Cerebellar nuclear complex (tissue), 1 donor: ENCODE measurements around the gene CXCR2.
"Not testable (repeated sequence)": the region's sequence is repeated elsewhere in the genome, so short reads cannot be mapped to it uniquely, and the experiment has no call there.

ENCODE experiments used
- DNase-seq, 2 experiments: peaks; one replicate each; lab custom pipeline; 2025; lab: John Stamatoyannopoulos, UW

CXCR2 gene

DNA sequence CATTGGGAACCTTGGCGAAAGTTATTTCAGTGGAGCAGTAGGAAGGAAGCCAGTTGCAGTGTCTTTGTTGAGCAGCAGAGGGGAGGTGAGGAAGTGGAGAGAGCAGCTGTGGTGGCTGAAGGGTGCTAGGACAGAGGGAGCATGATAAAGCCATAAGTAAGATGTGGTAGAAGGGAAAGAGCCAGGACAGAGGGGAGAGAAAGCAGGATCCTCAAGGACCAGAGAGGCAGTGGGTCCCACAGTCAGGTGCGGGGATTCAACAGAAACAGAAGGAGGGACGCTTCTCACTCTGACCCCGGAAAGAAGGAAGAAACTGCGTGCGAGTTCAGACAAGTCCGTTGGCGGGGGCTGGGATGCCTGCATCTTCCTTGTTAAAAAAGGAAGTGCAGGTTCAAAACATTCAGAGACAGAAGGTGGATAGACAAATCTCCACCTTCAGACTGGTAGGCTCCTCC is at the start of gene CXCR2:
Gene CXCR2, plus strand, starts transcription at position 403 of the 455 bp plus-strand sequence. CDS start 8,774 bp downstream, outside the sequence.
- no peak for DNase-seq

DNA sequence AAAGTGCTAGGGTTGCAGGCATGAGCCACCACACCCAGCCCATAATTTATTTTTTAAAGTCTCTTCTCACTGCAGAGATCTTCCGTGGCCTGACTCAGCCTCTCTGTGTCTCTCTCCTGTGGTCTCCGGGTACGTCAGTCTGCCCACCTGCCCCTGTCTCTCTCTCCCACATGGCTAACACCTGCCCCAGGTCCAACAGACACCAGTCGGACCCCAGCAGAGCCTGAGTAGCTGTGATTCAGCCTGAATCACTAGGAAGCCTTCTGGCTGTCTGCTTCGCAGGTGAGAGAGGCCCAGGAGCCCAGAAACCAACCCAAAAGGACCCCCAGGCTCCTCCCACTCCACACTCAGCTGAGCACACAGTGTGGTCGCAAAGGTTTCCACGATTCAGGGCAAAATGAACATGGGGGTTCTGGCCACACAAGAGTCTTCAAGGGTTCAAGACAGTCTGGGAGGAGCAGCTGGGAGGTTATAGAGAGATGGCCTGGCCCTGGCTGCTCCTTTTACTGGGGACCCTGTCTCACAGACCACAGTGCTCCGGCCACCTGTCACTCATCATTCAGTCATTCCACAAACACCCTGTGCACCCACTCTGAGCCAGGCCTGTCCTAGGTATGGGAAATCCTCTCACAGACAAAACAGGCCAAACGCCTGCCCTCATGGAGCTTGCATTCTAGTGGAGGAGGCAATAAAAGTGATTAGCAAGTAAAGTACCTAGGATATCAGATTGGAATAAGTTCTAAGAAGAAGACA is 48.2 kb upstream of the CXCR2 start:
- no peak for DNase-seq

DNA sequence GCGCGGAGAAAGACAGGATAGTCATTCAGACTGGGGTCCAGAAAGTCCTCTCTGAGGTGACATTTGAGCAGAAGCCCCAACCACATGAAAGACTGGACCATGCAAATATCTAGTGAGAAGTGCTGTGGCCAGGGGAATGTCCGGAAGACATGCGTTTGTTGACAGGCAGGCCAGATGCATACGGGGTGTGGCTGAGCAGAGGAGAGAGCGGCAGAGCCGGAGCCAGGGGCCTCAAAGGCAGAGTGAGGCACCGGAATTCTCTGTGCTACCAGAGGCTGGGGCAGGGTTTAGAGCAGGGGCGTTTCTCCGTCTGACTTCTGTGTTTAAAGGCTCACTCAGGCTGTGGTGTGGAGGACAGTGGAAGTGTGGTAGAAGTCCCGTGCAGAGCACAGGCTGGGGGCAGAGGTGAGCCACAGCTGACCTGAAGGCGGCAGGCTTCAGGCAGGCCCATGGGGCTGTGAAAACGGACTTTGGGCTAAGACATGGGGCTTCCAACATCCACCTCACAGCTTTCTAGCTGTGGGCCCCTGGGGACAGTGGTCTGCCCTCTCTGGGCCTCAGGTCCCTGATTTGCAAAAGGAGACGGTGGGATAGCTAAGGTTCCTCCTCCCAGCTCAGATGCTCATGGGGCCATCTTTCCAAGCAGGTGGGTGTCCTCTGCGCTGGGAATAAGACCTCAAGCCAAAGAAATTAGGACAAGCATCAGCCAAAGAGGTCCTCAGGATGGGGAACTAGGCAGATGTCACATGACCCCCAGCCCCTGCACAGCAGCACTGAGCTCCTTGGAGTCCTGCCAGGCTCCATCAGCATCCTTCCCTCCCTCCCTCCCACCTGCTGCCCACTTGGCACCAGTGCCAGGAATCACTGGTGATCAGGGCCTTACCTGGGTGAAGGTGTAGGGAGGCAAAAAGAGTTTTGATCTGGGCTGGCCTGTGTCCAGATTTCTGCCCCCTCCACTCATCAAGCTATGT is 45.6 kb upstream of the CXCR2 start:
- DNase-seq = no peak

DNA sequence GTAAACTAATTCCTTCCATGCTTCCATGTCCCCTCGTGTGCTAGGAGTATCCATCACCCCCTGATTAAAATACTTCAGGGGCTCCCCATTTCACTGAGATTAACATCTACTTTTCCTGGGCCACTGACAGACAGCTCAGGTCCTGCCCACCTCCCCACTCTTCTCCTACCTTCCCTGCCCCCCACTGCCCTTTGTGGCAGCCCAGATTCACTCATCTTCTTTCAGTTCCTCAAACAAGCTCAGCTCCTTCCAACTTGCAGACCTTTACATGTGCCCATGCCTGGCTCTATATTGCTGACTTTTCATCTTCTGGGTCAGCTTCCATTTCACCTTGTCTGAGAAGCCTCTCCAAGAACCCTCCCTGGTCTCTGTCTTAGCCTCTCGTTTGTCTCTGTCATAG is 44.8 kb upstream of the CXCR2 start:
- no peak for DNase-seq

DNA sequence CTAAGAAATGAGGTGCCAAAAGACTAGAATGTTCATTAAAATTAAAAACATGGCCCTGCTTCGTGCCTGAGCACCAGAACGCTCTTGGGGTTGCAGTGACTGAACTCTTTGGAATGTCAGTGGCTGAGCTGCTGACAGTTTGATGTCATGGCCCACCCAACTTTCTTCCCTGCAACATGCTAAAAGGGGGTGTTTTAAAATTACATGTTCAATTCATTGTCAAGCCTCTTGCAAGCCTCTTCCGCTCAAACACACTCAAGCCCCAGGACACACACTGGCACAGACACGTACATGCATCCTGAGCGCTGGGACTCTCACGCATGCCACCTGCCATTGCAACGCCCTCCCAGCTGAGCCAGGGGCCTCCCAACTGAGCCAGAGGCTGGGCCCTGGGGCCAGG is 44.1 kb upstream of the CXCR2 start:
- no peak for DNase-seq

DNA sequence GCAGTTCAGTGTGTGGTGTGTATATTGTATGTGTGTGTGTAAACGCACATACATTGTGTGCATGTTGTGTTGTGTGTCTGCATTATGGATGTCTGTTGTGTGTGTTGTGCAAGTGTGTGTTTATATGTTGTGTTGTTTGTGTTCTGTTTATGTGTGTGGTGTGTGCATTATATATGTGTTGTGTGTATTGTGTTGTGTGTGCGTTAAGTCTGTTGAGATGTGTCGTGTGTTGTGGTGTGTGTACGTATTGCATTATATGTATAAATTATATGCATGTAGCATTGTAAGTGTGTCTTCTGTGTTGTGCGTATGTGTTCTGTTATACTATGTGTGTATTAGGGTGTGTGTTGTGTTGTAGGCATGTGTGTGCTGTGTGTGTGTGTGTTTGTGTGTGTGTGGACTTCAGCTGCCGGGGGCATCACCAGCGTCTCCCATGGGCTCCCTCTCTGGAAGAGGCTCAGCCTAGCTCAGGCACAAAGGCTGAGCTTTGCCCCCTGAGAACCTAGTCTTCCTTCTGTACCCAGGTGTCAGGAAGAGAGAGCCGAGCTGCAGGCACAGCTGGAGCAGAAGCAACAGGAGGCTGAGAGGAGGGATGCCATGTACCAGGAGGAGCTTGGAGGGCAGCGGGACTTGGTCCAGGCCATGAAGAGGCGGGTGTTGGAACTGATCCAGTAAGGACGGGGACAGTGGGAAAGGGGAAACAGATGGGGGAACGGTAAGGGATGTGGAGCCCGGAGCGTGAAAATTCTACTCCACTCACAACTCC is 43.1 kb upstream of the CXCR2 start:
- no peak for DNase-seq

DNA sequence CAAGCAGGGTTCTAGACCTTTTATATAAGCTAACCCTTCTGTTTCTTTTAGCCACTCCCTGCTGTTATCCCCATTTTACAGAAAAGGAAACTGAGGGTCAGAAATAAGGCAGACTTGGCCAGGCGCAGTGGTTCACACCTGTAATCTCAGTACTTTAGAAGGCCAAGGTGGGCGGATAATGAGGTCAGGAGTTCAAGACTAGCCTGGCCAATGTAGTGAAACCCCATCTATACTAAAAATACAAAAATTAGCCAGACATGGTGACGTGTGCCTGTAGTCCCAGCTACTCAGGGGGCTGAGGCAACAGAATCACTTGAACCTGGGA is 42.5 kb upstream of the CXCR2 start:
- DNase-seq = no peak

DNA sequence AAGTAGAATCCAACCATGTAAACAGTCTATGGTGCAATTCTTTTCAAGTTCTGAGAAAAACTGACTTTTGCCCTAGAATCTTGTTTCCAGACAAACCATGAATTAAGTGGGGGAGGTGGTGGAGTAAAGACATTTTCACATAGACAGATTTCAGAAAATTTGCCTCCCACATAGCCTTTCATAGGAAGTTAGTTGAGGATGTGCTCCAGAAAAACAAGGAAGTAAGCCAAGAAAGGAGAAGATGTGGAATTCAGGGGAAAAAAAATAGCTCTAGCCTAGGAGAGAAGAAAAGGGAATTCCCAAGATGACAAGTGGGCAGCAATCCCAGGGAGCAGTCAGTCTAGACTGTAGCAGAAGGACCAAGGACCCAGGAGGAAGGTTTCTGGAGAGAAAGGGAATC is 39.4 kb upstream of the CXCR2 start:
- no peak for DNase-seq

DNA sequence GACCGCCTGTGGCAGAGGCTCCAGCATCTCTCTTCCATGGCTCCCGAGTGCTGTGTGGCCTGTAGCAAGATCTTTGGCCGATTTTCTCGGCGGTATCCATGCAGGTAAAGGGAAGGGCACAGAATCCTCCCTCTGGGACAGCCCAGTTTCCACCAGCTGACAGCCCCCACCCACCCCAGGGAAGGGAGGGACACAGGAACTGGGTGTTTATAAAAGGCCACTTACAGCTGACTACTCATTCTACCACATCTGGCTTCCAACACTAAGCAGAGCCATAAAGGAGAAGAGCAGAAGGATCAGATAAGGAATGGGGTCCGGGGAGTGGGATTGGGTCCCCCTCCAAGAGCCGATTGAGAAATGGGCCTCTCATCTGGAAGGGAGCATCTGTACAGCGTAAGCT is 36.6 kb upstream of the CXCR2 start:
- DNase-seq = no peak

DNA sequence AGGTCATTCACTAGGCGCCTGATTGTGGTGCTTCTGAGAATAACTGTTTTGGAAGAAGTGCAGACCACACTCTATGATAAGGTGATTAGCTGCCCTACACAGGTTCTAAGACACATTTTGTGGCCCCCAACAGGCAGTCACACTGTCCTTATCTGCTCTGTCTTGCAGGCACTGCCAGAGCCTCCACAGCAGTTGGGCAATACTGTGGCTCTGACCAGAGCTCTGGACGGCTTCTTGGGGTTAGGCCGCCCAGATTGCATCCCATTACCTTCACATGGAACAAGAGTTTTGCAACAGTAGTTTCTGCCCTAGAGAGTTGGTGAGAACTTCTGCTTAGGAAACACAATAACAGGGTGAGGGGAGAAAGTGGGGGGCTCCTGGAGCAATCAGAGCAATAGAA is 34.1 kb upstream of the CXCR2 start:
- DNase-seq = no peak

DNA sequence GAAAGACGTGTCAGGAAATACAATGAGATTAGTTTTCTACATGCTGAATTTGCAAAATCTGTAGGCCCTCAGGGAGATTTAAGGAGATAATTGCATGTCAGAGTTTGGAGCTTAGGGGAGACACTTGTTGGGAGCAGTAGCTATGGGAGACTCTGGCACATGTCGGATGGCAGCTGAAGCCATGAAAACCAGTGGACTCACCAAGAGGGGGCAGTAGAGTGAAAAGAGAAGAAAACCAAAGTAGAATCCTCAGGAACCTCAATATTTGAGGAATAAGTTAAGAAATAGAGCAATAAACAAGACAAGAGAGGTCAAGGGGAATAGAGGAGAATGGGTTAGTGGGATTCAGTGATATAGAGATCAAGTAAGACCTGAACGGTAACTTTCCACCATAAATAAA is 31.9 kb upstream of the CXCR2 start:
- DNase-seq = no peak

DNA sequence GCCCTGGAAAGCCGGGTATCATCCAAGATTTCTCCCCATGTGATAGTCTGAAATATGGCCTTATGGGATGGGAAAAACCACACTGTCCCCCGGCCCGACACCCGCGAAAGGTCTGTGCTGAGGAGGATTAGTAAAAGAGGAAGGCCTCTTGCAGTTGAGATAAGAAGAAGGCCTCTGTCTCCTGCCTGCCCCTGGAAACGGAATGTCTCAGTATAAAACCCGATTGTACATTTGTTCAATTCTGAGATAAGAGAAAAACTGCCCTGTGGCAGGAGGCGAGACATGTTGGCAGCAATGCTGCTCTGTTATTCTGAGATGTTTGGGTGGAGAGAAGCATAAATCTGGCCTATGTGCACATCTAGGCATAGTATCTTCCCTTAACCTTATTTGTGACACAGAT is 30.0 kb upstream of the CXCR2 start:
- no peak for DNase-seq

DNA sequence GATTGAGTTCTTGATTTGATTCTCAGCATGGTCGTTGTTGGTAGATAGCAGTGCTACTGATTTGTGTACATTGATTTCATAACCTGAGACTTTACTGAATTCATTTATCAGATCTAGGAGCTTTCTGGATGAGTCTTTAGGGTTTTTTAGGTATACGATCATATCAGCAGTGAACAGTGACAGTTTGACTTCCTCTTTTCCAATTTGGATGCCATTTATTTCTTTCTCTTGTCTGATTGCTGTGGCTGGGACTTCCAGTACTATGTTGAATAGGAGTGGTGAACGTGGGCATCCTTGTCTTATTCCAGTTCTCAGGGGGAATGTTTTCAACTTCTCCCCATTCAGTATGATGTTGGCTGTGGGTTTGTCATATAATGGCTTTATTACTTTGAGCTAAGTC is 27.9 kb upstream of the CXCR2 start:
- no peak for DNase-seq

DNA sequence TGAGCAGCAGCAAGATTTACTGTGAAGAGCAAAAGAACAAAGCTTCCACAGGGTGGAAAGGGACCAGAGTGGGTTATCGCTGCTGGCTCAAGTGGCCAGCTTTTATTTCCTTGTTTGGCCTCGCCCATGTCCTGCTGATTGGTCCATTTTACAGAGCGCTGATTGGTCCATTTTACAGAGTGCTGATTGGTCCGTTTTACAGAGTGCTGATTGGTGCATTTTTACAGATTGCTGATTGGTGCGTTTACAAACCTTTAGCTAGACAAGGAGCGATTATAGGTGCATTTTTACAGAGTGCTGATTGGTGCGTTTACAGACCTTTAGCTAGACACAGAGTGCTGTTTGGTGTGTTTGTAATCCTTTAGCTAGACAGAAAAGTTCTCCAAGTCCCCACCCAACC is 17.0 kb upstream of the CXCR2 start:
- not testable (repeated sequence) for DNase-seq

DNA sequence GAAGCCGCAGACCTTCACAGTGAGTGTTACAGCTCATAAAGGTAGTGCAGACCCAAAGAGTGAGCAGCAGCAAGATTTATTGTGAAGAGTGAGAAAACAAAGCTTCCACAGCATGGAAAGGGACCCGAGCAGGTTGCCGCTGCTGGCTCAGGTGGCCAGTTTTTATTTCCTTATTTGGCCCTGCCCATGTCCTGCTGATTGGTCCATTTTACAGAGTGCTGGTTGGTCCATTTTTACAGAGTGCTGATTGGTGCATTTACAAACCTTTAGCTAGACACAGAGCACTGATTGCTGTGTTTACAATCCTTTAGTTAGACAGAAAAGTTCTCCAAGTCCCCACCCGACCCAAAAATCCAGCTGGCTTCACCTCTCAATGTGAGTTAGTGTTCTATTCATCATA is 4.0 kb upstream of the CXCR2 start:
- DNase-seq = not testable (repeated sequence)

DNA sequence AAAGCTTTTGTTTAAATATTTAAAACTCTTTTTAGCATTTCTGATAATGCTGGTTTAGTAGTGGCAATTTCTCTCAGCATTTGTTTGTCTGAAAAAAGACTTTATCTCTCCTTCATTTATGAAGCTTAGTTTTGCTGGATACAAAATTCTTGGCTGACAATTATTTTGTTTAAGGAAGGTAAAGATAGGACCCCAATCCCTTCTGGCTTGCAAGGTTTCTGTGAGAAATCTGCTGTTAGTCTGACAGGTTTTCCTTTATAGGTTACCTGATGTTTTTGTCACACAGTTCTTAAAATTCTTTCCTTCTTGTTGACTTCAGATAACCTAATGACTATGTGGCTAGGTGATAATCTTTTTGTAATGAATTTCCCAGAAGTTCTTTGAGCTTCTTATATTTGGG is 3.5 kb upstream of the CXCR2 start:
- not testable (repeated sequence) for DNase-seq

DNA sequence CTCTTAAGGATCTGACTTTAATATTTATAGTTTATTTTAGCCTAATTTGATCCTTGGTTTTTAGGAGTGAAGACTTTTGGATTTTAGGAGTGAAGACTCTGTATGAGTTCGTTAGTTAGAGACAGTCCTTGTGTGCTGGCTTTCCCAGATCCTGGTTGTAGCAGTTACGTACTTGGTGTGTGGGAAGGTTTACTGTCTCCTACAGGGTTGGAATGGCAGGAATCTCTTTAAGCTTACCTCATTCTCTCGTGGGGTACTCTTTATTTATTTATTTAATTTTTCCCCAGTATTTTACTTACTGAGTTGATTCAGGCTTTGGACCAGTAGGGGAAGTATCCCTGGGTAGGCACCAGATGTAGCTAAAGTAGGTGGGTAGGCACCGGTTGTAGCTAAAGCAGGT is 1.8 kb upstream of the CXCR2 start:
- no peak for DNase-seq

DNA sequence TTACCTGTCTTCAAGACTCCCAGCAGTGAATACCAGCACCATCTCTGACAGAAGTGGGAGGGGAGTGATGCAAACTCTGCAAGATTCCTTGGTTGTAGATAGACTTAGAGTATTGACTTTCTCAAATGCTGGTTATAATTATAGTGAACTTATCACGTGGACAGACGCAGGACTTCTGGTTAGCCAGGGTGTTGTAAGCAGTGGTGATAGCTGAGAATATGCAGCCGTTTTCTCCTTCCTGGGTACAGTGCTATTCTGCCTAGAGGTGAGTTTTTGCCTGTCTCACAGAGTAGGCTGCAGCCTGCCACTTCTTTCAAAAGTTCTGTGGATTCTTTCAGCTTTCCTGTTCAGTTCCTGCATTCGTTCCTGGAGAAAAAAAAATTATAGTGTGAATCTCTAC is 733 bp upstream of the CXCR2 start:
- DNase-seq = no peak

DNA sequence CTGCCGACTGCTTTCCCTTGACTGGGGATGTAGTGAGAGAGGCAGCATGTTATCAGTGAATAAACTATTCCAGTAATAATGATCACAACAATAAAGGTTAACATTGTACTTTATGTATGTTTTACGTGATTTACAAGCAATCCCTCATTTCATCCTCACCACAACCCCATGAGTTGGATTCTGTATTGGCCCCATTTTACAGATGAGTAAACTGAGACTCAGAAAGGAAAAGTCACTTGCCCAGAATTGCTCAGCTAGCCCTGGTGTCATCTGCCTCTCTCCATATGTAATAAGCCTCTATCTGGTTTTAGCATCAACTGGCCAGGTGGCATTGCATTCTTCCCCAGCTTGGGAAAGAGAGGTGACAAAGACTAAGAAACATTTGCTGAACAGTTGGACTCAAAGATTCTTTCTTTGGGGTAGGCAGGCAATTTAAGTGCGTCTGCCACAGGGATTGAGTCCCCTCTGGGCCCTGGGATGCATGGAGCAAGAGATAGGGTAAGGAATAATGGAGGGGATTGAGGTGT is 2.2 kb downstream of the CXCR2 start:
- DNase-seq = no peak

DNA sequence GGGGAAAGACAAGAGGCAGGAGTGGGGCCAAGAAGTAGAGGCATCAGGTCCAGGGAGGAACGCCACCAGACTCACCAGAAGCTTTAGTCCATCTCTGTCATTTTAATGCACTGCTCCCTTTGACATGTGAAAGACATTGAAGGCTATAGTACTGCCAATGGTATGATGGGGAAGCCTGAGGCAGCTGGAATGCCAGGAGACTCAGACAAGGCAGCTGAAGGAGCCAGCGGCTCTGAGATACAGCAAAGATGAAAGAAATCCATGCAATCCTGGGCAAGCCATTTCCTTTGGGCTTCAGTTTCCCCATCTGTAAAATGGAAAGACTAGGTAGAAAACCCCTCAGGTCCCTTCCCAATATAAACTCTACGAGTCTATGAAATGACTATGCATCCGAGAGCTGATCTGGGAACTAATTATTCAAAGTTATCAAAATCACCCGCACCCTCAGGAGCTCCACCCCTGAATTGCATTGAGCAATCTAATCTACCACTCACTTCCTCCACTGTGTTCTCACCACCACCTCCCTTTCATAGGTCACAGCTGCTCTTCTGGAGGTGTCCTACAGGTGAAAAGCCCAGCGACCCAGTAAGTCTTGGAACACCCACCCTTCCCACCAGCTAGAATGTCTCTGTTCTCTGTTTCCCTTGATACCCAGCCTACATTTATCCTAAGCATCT is 3.1 kb downstream of the CXCR2 start:
- DNase-seq = no peak

DNA sequence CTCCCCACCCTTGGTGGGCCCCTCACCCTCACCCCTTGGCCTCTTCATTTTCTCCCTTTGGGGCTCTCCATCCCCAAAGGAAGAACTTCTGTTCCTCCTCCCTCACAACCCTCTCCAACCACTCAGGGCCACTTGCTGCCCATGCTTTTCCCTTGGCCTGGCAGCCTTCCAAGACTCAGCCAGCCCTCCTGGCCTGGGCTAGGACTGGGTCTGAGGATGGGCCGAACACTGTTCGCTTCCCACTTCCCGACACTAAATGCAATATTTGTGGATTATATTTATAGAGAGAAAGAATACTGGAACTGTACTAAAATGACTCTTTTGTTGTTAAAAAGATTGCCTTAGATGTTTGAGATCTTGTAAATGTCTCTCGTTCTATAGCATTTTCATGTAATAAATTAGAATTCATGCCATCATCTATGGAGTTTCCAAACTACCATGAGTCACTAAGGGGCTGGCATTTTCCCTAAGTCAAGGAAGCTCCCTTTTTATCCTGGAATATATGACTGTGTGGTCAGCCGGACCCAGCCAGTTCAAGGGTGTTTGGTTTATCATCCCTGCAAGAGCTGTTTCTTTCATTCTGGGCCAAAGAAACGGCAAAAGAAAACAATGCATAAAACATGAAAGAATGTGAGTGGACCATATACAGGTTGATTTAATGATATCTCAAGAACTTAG is 3.8 kb downstream of the CXCR2 start:
- DNase-seq = no peak
